Head of caudate nucleus (tissue), 42 donors: ENCODE measurements around the gene NFIA.

Experiments
- DNase-seq, 42 donors: peaks; one replicate each; pipeline versions ENCODE4 v3.0.0 to v3.0.0-alpha.2; 2020 to 2021; ENCODE audit warnings: mixed read lengths in 7 of 42
- intact Hi-C: fragments of 100-400 bp; cut with DNase I; formaldehyde crosslinking; loops from one replicate; pipeline ENCODE4 v1.15.0; 2022

Gene NFIA

DNA sequence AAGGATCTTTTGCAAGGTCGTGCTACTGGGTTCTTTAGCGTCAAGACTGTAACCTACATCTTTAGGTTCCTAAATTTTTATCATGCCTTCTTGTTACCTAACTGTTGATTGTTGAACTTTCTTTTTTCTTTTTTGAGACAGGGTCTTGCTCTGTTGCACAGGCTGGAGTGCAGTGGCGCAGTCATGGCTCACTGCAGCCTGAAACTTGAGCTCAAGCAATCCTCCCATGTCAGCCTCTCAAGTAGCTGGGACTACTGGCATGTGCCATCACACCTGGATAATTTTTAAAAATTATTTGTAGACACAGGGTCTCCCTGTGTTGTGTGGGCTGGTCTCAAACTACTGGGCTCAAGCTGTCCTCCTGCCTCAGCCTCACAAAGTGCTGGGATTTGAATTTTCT lies 52.9 kb downstream of the NFIA start:
- intact Hi-C loops: no loop called here
- DNase-seq: no peak

DNA sequence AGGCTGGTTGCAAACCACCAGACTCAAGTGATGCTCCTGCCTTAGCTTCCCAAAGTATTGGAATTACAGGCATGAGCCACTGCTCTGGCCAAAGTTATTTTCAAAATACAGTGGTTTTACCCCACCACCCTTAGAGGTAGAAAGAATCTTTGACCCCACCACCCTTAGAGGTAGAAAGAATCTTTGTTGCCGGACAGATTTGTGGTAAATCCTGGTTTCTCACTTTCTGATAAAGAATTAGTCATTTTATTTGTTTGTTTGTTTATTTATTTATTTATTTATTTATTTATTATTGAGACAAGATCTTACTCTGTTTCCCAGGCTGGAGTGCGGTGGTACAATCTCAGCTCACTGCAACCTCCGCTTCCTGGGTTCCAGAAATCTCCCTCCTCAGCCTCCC lies 55.9 kb downstream of the NFIA start:
- intact Hi-C loops: no loop called here
- no peak for DNase-seq

DNA sequence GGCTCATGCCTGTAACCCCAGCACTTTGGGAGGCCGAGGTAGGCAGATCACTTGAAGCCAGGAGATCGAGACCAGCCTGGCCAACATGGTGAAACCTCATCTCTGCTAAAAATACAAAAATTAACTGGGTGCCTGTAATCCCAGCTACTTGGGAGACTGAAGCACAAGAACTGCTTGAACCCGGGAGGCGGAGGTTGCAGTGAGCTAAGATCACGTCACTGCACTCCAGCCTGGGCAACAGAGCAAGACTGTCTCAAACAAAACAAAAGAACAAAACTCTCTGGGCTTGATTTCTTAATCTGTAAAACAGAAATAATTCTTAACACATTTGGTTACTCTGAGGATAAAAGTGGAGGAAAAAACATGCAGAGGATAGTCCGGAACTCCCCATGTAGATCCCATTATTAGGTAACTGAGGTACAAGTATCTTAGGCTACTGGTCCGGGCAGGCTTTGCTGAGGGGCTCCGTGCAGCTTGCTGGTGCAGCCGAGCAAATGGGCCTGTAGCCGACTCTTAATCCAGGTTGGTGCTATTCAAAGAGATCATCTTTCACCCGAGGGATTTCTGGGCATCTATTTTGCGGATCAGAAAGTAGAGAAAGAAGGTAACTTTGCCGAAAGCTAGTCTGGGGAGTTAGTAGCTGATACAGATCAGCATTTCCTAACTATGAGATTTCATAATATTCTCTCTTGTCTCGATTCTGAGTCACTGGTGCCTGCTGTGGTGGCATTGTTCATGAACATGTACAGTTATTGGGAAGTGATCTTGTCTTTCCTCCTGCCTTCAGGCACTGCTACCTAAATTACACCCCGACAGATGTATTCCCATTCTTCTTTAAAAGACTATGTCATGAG lies 56.8 kb downstream of the NFIA start:
- no peak for DNase-seq
- intact Hi-C loops: no loop called here

DNA sequence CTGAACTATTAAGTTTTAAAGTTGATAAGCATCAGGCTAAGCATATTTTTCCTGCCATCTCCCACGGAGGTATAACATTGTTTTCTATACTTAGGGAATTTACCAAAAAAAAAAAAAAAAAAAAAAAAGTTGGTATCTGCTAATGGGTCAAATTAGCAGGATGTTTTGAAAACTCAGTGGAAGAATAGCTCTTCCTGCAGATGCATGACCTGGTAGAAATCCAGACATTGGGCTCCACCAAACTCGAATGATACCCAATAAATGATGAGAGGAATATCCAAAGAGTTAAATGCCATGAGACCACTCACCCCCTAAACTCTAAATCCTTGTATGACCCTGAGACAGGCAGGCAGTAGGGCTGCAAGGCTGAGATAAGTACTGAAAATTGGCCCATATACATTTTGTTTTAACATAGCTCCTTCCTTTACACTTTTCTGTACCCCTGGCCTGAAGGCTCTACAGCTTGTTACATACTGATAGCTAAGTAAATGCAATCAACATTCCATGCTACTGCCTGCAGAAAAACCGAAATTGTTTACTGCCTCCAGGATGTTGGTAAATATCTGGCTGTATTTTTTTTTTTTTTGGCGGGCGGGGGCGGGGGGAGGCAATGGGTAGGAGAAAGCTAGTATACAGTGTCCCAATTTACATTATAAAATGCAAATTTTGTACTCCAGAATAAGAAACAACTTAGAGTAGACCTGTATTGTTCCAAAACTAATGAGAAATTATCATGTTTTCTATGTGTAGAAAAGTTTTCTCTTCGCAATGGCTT lies 57.6 kb downstream of the NFIA start:
- intact Hi-C loops: no loop called here
- no peak for DNase-seq

DNA sequence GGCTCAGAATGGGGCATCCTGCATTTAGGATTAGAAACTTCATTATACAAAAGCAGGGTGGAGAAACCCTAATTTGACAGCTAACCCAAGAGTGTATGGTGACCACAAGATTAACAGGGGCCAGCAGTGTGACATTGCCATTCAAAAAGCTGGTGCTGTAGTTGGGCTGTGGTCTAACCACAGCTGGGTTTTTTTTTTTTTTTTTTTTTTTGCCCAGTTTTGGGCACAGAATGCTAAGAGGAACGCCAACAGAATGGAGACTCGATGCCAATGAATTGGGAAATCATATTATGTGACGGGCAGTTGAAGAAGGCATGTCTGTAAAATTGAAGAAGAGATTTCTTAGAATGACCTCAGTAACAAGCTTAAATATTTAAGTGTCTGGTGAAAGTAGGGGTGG lies 58.4 kb downstream of the NFIA start:
- intact Hi-C loops: no loop called here
- DNase-seq: no peak

DNA sequence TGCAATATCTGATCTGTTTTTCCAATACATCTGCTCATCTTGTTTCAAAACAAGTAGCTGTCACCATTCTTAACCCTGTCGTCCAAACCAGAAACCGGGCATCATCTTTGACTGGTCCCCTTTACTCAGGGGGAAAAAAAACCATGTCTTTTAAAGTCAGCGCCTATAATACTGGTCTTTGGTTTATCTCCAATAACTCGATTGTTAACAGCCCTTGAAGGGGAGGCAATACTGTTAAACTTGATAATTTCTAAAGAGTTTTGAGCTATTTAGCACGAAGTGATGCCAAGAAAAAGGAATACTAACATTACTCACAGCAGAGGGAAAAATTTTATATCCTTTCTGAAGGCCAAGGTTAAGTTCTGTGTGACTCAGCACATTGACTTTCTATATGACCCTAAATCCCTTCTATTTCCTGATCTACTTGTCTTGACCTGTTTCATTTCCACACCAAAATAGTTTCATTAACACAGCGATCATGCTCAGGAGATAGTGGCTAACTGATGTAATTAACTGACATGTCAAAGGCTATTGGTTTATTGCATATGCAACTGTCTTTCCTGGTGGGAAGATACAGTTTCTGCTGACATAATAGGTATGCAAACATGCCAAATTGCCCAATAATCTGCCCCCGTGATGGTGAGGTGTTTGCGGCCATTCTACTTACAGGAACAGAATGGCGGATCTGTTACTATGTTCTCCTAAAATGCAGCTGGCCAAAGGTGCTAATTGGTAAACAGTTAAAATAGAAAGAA lies 59.1 kb downstream of the NFIA start:
- no peak for DNase-seq
- intact Hi-C loops: no loop called here

DNA sequence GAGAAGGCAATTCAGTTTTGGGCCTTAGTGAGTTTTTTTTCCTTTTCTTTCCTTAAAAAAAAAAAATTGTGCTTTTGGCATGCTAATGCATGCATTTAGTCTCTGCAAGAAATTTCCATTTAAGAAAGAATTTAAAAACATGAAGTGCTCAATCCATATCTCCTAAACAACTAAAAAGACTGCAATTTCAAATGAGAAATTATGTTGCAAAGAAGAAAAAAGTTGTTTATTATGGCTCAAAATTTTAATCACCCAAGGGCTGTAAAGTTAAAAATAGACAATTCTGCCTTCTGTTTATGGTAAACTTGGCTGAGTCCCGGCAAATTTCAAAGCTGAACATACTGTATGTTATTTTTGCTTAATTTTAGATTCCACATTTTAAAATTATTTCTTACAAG lies 59.7 kb downstream of the NFIA start:
- intact Hi-C loops: no loop called here
- DNase-seq: no peak

DNA sequence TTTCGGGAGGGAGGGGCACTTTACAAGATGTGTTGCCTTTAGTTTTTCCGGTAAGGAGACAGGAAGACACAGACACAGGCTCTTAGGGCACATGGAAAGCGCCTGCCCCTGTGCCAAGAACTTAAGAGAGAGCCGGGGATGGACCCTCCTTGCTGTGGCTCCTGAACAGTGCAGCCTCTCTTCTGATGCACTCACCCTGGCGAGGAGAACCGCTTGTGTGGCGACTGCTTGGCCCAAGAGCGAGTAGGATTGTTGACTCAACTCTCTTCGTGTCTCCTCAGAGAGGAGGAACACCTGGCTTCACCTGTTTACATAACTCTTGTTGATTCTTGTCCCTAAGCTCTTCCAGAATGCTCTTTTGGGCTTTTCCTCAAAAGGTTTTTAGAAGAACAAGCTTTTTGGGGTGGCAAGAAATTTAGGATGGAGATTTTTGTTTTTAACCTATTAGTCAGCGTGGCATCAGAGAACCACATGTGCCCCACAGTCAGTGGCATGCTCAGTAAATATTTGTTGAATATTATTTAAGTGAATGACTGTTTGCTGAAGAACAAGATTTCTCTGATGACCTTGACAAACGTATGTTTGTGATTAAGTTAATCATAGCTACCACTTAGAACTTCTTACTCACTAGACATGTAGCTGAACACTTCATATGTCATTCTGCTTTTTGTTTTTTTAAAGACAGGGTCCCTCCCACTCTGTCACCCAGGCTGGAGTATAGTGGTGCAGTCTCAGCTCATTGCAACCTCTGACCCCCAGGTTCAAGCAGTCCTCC lies 60.6 kb downstream of the NFIA start:
- intact Hi-C loops: no loop called here
- DNase-seq: peak in 7 of 42 donors; percentile 11 to 52 (median 25)

DNA sequence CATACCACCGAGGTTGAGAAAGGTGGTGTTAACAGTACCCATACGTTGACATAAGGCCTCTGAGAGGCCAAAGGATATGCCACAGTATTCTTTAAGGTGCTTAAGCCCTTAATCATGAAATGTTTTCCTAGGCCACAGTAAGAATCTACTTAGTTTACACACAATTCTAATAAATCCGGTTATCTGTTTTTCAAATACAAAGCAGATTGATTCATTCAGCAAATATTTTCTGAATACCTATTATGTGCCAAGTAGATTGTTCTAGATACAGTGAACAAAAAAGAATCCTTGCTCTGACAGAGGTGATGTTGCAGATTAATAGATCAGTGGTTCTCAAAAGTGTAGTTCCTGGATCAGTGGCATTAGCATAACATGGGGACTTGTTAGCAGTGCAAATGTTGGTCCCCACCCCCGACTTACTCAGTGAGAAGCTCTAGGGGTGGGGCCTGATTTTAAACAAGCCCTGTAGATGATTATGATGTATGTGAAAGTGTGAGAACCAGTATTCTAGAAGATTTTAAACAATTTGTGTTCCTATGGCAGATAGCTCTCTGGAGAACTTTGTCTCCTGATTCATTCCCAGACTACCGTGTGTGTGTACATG lies 61.6 kb downstream of the NFIA start:
- DNase-seq: no peak
- intact Hi-C loops: no loop called here

DNA sequence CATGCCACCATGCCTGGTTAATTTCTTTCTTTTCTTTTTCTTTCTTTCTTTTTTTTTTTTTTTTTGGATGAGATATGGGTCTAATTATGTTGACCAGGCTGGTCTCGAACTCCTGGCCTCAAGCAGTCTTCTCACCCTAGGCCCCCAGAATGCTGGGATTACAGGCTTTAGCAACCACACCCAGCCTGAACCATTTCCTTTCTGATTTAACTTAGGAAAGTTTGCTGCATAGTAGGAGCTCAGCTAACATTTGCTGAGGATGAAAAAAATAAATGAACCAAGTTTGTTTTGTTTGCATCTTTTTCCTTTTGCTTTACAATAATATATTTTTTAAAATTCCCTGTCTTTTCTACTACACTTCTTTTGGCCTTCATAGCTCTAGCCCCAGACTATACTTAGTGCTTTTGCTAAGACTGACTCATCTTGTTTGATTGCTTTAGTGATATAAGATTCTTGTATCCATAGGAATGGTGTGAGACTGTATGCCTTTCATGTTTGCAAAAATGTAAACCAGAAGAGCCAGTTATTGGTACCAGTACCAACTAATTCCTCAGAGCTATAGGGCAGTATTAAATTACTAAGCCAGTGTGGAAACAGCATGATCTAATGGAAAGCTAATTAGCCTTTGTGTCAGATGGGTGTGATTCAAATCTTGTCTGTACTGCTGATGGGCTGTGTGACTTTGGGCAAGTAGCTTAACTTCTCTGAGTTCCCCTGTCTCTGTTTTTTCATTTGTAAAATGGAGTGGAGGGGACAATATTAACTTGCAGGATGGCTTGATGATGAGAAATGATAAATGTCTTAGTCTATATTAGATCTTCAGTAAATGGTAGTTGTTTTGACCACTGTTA lies 66.9 kb downstream of the NFIA start:
- intact Hi-C loops: no loop called here
- no peak for DNase-seq

DNA sequence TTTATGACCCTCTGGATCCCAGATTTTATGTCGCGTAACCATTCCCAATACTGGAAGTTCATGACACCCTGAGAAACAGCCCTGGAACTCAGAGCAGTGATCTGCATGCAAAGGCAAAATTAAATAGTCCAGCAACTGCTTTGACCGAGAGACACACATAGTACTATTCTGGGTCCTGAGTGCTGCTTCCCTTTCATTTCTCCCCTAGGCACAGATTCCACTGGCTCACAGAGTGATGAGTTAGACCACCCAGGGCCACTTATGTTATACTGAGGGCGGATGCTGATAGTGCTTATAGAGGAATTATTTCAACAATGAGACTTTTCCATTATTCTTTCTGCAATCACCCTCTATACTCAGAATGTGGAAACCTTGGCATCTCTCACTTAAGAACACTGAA lies 69.2 kb downstream of the NFIA start:
- intact Hi-C loops: no loop called here
- no peak for DNase-seq

DNA sequence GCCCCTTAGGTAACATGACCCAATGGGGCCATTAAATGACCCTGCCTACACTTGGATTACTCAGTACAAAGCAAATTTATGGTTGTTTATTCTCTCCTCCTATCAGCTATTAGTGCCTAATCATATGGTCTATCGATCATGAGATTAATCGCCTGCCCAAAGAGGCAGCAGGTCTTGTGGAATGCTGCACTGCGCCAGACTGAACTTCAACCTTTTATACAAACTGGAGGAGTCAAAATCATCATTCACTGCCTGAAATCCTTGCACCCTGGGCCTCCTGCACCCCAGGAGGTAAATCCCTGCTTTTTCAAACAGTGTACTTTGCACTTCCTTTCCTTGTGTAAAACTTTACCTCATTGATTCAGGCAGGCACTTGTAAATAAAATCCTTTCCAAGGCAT lies 69.7 kb downstream of the NFIA start:
- DNase-seq: no peak
- intact Hi-C loops: no loop called here

DNA sequence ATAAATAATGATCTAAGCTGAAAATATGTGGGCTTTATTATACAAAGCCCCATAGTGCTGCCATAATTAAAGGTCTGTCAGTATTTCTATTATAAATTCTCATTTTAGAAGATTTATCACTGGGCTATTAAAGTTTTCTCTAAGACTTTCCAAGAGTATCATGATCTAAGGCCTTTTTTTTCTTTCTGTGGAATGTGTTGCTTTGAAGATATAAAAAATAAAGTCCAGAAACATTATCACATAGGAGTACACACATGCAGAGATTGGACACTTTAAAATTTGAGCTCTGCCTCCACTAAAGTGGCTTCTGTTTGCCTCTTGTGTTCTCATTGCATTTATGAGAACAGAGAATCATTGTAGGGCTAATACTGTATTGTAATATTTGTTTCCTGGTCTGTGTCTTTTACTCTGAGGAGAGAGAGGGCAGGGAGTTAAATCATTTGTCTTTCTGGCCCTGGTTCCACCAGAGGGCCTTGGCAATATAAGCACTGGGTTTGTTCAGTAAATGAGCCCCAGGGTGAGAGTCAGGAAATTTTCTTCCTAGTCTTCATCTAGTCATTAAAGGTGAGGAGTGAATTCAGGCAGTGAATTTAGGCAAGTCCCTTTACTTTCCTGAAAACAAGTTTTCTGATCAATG lies 70.2 kb downstream of the NFIA start:
- peak in 10 of 42 donors; percentile 14 to 68 (median 30) for DNase-seq
- intact Hi-C loops: no loop called here

DNA sequence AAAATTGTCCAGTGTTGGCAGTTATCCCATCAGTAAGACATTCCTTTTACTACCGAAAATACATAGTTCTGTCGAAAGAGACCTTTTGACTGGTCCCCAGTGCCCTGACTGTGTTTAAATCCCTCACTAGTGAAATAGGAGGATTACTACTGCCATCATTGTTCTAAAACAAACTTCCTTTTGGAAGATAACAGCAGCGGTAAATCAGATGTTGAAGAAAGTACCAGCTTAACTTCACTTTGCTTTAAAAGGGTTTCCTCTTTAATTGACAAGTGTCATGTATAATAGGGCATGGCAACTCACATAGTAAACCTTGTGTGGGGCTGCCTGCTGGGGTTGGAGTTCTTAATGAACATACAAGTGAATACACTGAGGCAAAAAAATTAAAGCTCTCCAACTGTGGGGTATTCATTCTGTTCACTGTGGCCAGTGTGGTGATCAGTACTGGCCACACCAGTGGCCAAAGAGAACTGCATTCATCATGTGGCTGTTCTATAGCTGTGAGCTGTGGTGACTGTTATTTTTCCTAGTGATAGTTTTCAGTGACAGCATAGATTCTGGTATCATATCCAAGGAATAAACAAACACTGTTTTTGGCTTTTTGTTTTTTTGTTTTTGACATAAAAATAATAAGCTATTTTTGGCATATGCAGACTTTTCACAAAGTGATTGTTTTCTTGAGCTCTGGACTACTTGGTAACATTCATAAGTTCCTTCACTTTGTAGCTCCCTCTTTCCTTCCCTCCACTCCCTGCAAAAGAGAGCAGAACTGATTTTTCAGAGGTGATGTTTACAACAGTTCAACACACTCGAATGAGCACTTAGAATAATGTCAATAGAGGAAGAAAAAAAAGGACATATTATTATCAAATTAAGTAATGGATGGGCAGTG lies 74.5 kb downstream of the NFIA start:
- DNase-seq: no peak
- intact Hi-C loops: no loop called here

DNA sequence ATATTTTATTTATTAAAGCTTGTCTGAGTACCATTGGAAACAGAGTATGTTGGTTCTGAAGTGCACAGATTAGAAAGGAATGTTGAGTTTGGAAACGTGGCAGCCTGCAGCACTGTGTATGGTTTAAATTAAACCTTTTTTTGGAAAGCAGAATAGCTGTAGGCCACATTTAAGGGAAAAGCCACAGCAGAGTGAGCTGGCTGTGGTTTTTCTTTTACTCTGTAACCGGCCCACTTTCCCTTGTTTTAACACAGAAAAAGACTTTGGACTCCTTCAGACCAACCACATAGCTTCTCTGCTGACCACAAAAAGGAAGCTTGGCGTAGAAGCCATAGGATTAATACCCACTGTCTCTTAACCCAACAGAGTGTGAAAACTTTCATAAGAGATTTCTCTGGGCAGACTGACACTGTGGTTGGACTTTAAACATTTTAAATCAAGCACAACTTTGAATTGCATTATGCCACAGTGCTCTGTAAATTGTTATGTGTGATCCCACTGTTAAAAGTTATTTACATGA lies 75.2 kb downstream of the NFIA start:
- intact Hi-C loops: no loop called here
- no peak for DNase-seq

DNA sequence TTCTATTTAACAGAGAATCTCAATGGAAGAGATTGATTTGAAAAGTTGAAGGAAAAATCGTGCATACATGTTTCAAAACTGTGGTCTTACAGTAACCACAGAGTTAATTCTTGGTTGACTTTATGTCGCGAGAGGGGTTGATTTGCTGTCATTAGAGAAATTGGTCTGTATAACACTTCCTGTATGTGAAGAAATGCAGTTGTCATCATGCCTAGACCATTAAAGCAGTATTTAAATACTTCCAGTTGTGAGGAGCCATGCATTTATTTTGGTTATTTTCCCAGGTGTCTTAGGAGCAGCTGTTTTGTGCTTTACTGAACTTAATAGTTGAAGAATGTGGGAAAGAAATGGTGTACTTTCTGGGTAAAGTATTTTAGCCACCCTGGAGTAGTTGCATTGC lies 76.2 kb downstream of the NFIA start:
- intact Hi-C loops: no loop called here
- no peak for DNase-seq
